ENCODE data around the gene PTTG2.

Gene PTTG2

DNA sequence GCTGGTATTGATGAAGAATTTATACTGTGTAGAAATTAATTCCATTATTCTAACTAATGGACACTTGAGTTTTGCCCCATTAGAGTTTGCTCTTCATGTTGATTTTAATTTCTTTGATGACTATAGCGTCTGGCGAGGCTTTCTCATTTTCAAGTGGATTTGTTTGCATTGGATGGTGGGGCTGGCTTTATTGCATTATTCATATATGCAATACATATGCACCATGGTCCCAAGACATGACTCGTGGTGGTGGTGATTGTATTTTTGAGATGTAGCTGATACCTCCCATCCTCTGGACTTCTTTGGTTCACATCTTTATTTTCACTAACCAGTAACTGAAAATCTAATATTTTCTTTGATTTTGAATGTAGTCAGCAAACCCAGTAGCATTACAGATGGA is 39.8 kb downstream of the PTTG2 start:
- Mint-ChIP-seq H3K36me3 (peaks cover 18 to 24% of the 10 kb centered on the region in 2 donors), H3K4me1 (peaks cover 38 to 62% of the 10 kb centered on the region in 2 donors), H3K9me3 (no peaks in the 10 kb centered on the region), H3K27me3 (no peaks in the 10 kb centered on the region), H3K4me3 (no peak overlapping the region), H3K27ac (no peak overlapping the region)
- DNase-seq (no peak), ATAC-seq (replicated peaks) (no peak)

DNA sequence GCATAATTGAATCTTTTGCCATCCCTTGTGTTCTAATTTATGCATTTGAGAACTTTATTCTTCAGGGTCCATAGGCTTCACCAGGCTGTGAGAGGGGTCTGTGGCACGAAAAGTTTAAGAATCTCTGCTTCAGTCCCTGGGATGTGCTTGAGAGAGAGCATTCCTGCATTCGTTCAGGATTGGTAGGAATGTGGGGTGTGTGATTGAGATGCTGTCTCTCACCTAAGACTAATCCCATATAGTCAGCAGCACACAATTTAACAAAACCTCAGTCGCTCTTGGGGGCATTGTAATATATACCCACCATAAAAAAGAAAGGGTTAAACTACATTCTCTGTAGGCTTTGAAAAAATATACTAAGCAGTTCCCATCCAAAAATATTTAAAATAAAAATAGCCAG is 41.7 kb downstream of the PTTG2 start:
- ATAC-seq (replicated peaks): no peak
- H3K36me3 Mint-ChIP-seq: peaks cover 18 to 28% of the 10 kb centered on the region in 2 donors
- DNase-seq: no peak
- no peaks in the 10 kb centered on the region for H3K9me3 Mint-ChIP-seq
- H3K27ac Mint-ChIP-seq: no peak overlapping the region
- H3K27me3 Mint-ChIP-seq: no peaks in the 10 kb centered on the region
- H3K4me3 Mint-ChIP-seq: no peak overlapping the region
- peaks cover 40 to 65% of the 10 kb centered on the region in 2 donors for H3K4me1 Mint-ChIP-seq

DNA sequence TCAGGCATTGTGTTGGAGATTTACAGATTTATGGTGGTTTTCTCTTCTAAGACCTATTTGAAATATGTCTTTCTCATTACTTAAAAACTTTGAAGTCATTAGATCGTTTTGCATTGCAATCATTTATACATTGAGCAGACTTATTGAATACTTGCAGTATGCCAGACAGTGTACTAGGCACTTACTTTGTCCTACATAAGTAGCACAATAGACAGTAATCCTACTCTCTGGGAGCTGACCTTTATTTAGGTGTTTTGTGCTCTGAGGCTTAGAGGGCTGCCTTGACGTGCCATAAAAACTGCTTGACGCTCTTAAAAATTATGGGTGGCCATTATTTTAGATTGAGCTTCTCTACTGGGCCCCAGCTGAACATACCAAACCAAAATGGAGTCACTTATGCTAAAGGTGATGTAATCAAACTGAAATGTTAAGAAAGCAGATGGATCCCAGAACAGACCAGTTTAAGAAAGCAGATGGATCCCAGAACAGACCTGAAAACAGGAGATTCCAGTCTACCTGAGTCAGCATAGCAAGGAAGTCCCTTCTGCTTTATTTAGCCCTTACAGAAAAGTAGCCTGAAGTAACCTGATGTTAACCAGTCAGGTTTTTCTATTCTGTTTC is 42.4 kb downstream of the PTTG2 start:
- Mint-ChIP-seq H3K4me1 (peaks cover 43 to 71% of the 10 kb centered on the region in 2 donors), H3K4me3 (no peak overlapping the region), H3K36me3 (peaks cover 18 to 28% of the 10 kb centered on the region in 2 donors), H3K9me3 (no peaks in the 10 kb centered on the region), H3K27me3 (no peaks in the 10 kb centered on the region), H3K27ac (no peak overlapping the region)
- no peak for DNase-seq
- no peak for ATAC-seq (replicated peaks)

DNA sequence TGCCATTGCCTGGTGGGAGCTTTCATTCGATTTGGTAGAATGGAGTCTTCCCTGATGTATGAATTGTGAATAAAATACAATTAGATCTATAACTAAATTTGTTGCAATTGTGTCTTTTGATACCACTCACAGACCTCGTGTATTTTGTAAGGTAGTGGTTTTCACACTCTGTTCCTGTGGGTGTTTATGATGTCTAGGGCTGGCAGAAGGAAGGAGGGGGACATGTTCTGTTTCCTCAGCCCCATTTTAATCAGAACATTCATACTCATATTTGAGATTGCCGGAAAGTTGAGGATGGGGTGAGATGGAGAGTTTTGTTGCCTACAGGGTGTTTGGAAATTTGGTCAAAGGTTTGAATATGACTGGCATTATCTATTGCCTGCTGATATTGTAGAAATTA is 42.9 kb downstream of the PTTG2 start:
- Mint-ChIP-seq H3K4me3 (no peak overlapping the region), H3K27ac (peak overlapping the region; percentile 4), H3K36me3 (peaks cover 15 to 26% of the 10 kb centered on the region in 2 donors), H3K9me3 (no peaks in the 10 kb centered on the region), H3K27me3 (no peaks in the 10 kb centered on the region), H3K4me1 (peaks cover 43 to 73% of the 10 kb centered on the region in 2 donors)
- no peak for DNase-seq
- ATAC-seq (replicated peaks): no peak

DNA sequence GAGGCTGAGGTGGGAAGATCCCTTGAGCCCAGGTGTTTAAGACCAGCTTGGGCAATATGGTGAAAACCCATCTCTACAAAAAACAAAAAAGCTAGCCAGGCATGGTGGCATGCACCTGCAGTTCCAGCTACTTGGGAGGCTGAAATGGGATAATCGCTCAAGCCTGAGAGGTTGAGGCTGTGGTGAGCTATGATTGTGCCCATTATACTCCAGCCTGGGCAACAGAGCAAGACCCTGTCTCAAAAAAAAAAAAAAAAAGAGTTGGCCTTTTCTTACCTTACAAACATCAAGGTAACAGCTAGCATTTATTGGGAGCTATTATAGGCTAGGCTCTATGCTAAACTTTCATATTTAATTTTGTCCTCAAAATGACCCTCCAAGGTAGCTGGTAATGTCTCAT is 43.4 kb downstream of the PTTG2 start:
- Mint-ChIP-seq H3K27ac (peak overlapping the region; percentile 4), H3K9me3 (no peaks in the 10 kb centered on the region), H3K4me3 (no peak overlapping the region), H3K36me3 (peaks cover 12 to 21% of the 10 kb centered on the region in 2 donors), H3K27me3 (no peaks in the 10 kb centered on the region), H3K4me1 (peaks cover 43 to 73% of the 10 kb centered on the region in 2 donors)
- DNase-seq (no peak), ATAC-seq (replicated peaks) (no peak)

DNA sequence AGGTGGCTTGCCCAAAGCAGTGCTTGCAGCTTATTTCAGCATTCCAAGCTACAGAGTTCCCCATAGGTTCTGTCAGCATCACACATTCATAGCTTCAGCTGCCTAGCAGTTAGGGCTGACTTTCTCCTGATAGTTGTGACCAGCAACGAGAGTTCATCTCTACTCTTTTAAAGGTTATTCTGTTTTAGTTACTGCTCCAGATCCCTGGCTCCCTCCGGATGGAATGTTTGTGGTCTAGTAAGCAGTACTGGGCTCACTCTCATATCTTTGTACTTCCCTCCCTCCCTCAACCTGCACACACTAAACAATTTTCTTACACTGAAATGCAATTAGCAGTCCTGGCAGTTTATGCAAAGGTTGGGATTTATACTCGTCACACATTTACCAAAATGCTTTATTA is 43.9 kb downstream of the PTTG2 start:
- ATAC-seq (replicated peaks) (no peak), DNase-seq (no peak)
- peaks cover 42 to 73% of the 10 kb centered on the region in 2 donors for H3K4me1 Mint-ChIP-seq
- H3K36me3 Mint-ChIP-seq: peaks cover 8 to 21% of the 10 kb centered on the region in 2 donors
- H3K27ac Mint-ChIP-seq: no peak overlapping the region
- H3K27me3 Mint-ChIP-seq: no peaks in the 10 kb centered on the region
- no peak overlapping the region for H3K4me3 Mint-ChIP-seq
- no peaks in the 10 kb centered on the region for H3K9me3 Mint-ChIP-seq

DNA sequence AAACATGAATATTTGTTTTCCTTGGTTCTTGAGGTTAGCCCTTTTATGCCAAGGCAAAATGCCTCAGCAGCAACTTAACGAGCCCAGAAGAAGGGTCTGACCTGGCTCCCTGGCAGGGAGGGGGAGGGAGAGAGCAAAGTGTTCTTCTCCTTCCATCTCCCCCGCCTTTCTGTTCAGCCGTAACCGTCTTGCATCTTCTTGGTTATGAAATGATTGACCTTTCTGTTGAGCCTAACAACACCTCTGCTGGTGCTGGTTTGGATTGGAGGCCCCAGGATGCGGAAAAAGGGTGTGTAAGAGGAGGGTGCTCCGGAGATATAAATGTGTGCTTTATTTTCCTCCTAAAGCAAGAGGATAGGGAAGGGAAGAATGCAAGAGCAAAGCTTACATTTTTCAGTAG is 44.7 kb downstream of the PTTG2 start:
- no peak for DNase-seq
- H3K4me1 Mint-ChIP-seq: peaks cover 39 to 77% of the 10 kb centered on the region in 2 donors
- H3K27me3 Mint-ChIP-seq: no peaks in the 10 kb centered on the region
- H3K9me3 Mint-ChIP-seq: no peaks in the 10 kb centered on the region
- H3K27ac Mint-ChIP-seq: no peak overlapping the region
- peaks cover 7 to 17% of the 10 kb centered on the region in 2 donors for H3K36me3 Mint-ChIP-seq
- H3K4me3 Mint-ChIP-seq: no peak overlapping the region
- no peak for ATAC-seq (replicated peaks)

DNA sequence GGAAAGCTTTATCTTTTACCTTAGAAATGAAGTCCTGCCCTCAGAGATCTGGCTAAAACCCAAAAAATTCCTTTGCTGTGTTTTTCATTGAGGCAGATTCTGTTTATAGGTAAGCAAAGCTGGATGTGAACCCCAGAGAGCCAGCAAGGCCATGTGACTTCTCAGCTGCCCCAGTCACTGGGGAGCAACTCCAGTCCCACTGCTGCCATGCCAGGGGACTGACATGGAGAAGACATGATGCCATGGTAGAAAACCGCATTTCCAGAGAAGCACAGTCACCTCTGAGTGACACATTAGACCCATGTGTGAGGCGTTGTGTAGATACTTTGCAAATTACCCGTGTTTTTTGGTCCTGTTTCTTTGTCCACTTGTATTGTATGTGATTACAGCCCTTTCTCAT is 45.4 kb downstream of the PTTG2 start:
- ATAC-seq (replicated peaks): no peak
- Mint-ChIP-seq H3K9me3 (no peaks in the 10 kb centered on the region), H3K4me3 (no peak overlapping the region), H3K27ac (peak overlapping the region; percentile 14), H3K36me3 (peaks cover 7 to 17% of the 10 kb centered on the region in 2 donors), H3K27me3 (no peaks in the 10 kb centered on the region), H3K4me1 (peaks cover 44 to 84% of the 10 kb centered on the region in 2 donors)
- DNase-seq: no peak

DNA sequence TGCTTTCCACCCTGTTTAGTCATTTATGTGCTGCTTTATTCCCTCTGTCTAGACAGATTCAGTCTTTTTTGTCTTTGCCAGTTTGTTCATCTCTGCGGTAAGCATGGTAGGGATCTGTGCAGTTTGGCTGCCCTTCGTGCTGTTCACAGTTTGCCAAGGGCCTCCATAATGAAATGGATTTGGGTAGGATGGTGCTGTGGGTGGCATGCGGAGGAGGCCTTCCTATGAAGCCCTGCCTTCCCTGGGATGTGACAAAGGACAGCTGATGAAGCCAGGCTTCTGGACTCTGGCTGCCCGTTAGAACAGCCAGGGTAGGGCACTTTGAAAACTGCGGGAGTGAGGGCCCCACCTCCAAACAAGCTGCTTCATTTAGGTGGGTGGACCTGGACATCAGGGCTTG is 47.4 kb downstream of the PTTG2 start:
- no peak overlapping the region for H3K4me3 Mint-ChIP-seq
- H3K4me1 Mint-ChIP-seq: peaks cover 45 to 88% of the 10 kb centered on the region in 2 donors
- H3K27ac Mint-ChIP-seq: no peak overlapping the region
- no peaks in the 10 kb centered on the region for H3K27me3 Mint-ChIP-seq
- DNase-seq (no peak), ATAC-seq (replicated peaks) (no peak)
- peaks cover 4 to 13% of the 10 kb centered on the region in 2 donors for H3K36me3 Mint-ChIP-seq
- H3K9me3 Mint-ChIP-seq: no peaks in the 10 kb centered on the region

DNA sequence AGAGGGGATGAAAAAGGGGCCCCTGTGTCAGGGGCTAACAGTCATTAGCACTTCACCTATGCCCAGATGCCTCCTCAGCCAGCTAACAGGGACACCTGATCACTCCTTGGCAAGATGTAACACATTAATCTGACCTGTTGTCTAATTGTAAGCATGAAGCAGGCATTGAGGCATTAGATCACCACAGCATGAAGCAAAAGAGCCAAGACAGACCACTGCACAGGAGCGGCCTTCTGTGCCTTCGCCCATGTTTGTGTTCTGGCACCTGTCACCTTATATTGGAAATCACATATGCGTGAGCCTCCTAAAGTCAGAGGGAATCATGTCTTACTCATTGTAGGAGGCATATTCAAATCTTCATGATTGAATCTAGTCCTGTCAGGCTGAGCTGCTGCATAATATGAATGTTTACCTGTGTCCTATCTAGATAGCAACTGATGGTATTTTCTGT is 48.4 kb downstream of the PTTG2 start:
- ATAC-seq (replicated peaks): peak; percentile 73 to 78
- H3K36me3 Mint-ChIP-seq: peaks cover 0 to 9% of the 10 kb centered on the region in 2 donors
- no peak overlapping the region for H3K27ac Mint-ChIP-seq
- H3K4me1 Mint-ChIP-seq: peaks cover 41 to 79% of the 10 kb centered on the region in 2 donors
- no peaks in the 10 kb centered on the region for H3K27me3 Mint-ChIP-seq
- no peak overlapping the region for H3K4me3 Mint-ChIP-seq
- no peak for DNase-seq
- no peaks in the 10 kb centered on the region for H3K9me3 Mint-ChIP-seq

DNA sequence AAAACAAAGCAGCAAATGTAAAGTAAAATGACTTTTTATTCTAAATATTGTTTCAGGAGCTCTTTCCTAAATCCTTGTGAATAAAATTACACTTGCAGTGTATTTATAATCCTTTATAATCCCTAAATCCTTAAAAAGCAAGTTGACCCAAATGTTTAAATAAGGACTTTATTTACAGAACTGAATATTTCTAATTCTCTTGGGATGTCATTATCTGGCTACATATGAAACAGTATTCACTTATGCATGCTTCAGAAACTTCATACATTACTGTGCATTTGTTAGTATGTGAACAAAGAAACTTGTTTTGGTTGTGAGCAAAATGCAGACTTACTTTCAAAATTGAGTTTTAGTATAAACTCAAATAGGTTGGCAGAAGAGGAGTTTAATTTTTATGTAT is 49.2 kb downstream of the PTTG2 start:
- no peak overlapping the region for H3K4me3 Mint-ChIP-seq
- peaks cover 3 to 9% of the 10 kb centered on the region in 2 donors for H3K36me3 Mint-ChIP-seq
- peaks cover 40 to 72% of the 10 kb centered on the region in 2 donors for H3K4me1 Mint-ChIP-seq
- DNase-seq (no peak), ATAC-seq (replicated peaks) (no peak)
- no peak overlapping the region for H3K27ac Mint-ChIP-seq
- H3K27me3 Mint-ChIP-seq: no peaks in the 10 kb centered on the region
- no peaks in the 10 kb centered on the region for H3K9me3 Mint-ChIP-seq

DNA sequence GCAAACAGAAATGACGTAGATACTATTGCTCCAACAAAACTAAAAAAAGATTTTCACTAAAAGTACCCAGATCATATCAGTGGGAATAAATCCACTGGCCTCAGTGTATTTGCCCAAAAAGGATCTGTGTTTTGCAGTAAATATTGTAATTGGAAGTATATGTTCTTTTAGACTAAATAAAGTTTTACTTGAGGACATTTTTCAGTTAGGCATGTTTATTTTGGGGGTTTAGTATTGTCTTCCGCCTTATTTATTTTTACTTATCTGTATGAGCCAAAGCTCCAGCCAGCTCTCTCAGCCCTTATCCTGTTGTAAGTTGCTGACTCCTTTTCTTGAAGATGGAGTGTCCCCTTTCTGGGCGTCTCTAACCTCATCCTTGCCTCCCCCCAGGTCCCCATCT is 49.8 kb downstream of the PTTG2 start:
- Mint-ChIP-seq H3K9me3 (no peaks in the 10 kb centered on the region), H3K27me3 (no peaks in the 10 kb centered on the region), H3K36me3 (peaks cover 7 to 12% of the 10 kb centered on the region in 2 donors), H3K4me3 (no peak overlapping the region), H3K27ac (no peak overlapping the region), H3K4me1 (peaks cover 35 to 67% of the 10 kb centered on the region in 2 donors)
- ATAC-seq (replicated peaks) (no peak), DNase-seq (no peak)

All from stimulated activated naive B cell treated with anti-CD40 and anti-IgM and Interleukin-4, amounts not matched to agents 10 μg/mL and 1 μg/mL and 100 μg/mL, for 72 hours (primary cell).